Right lobe of liver (tissue), 6 donors: ENCODE measurements around the gene C2orf92. TPM values are rescaled to one million over a fixed set of nuclear protein-coding genes. Genes with fewer than 3 reads are reported as not detected.

Source experiments
- ATAC-seq, 4 donors: fragments of 200-7000 bp; cut with Tn5 transposase; one replicate each; pipeline ENCODE4 v1.9.1; 2020; ENCODE audit warnings: mild to moderate bottlenecking in 4 of 4, moderate library complexity in 4 of 4
- DNase-seq, 3 donors: peaks; one replicate each; pipeline ENCODE4 v3.0.0-alpha.2; 2020
- H3K27ac ChIP-seq, 3 donors: fragments of 200-600 bp; one replicate each; pipeline ENCODE4 v1.8.0; 2022
- H3K27me3 ChIP-seq, 2 donors: fragments of 200-600 bp; one replicate each; pipeline ENCODE4 v1.8.0; 2022
- H3K36me3 ChIP-seq, 4 donors: fragments of 200-600 bp; sonication (generic) in 1 of 4; one replicate each; pipeline versions ENCODE4 v1.5.1 to v1.8.0; 2017 to 2022; ENCODE audit warnings: control low read depth in 1 of 4
- H3K4me1 ChIP-seq, 4 donors: fragments of 200-600 bp; sonication (generic) in 1 of 4; one replicate each; pipeline versions ENCODE4 v1.5.1 to v1.8.0; 2017 to 2022; ENCODE audit warnings: control low read depth in 1 of 4
- H3K4me3 ChIP-seq, 3 donors: fragments of 200-600 bp; one replicate each; pipeline ENCODE4 v1.8.0; 2022
- H3K9me3 ChIP-seq, 4 donors: fragments of 200-600 bp; sonication (generic) in 1 of 4; one replicate each; pipeline versions ENCODE4 v1.5.1 to v1.8.0; 2017 to 2022; ENCODE audit warnings: control low read depth in 1 of 4
- CTCF ChIP-seq, 4 donors: fragments of 200-600 bp in 3 of 4; fragments of 450-650 bp in 1 of 4; IDR thresholded peaks; one replicate each; pipeline versions ENCODE4 v1.5.1 to v1.8.0; 2016 to 2022; ENCODE audit warnings: antibody characterized with exemption in 4 of 4, mild to moderate bottlenecking in 2 of 4
- POLR2A ChIP-seq: fragments of 450-650 bp; IDR thresholded peaks from one replicate; pipeline ENCODE4 v1.6.1; 2017; ENCODE audit warnings: antibody characterized with exemption, mild to moderate bottlenecking
- WGBS: methylation state at CpG from one replicate; pipeline ENCODE4 v1.1.6; 2018; ENCODE audit warnings: low coverage, low lambda C conversion rate; ENCODE audit not compliant: insufficient coverage; ENCODE audit errors: missing lambda C conversion rate; 5-methylcytosine and 5-hydroxymethylcytosine counted together
- intact Hi-C, 2 donors: fragments of 100-400 bp; cut with DNase I; formaldehyde crosslinking; loops; one replicate each; pipeline versions ENCODE4 v1.11.2 to v1.14.1; 2022
- total RNA-seq, 6 experiments: library from RNA; depleted of rRNA in 2 of 6; stranded (reverse); fragments of >200 nt in 2 of 6; fragmentation: NEBNext Ultra II Directional in 3 of 6; extraction: Animal tissue kit (Norgen Biotek cat#: 25700) in 3 of 6; gene quantifications; one replicate each; pipeline versions ENCODE4 v1.1.0 to v1.2.4, GENCODE V29; 2016 to 2023
- donor health status: DM: no; HTN: yes; CAD: no.
- donor health status: DM: no; HTN: no; CAD: no.
- donor health status: DM: no; HTN: no; CAD: no.
- donor health status: DM: no; HTN: yes; CAD: no.
- donor health status: DM: no; HTN: yes; CAD: no.

The C2orf92 gene
- total RNA-seq, 6 experiments from 2014 or later = 2.0 to 12.8 (median 4.4) TPM

GRCh38 chr2:97701851-97702465 lies 32.4 kb downstream of the C2orf92 start:
- 90% methylated on average over 5 of the region's 6 CpGs for WGBS
- TF ChIP-seq CTCF (IDR thresholded peaks at IDR 0.05) (no peak), POLR2A (no peak)
- H3K4me1 ChIP-seq = peaks cover 0 to 2% (median 0%) of the 10 kb centered on the region in 4 donors
- no peak overlapping the region for H3K27ac ChIP-seq
- DNase-seq (peak in 1 of 3 donors; percentile 7), ATAC-seq (no peak)
- no peaks in the 10 kb centered on the region for H3K27me3 ChIP-seq
- H3K4me3 ChIP-seq = no peak overlapping the region
- no peaks in the 10 kb centered on the region for H3K9me3 ChIP-seq
- no peaks in the 10 kb centered on the region for H3K36me3 ChIP-seq
- intact Hi-C loops = no loop called here

- H3K4me1 ChIP-seq = no peaks in the 10 kb centered on the region
- H3K27me3 ChIP-seq = no peaks in the 10 kb centered on the region
- intact Hi-C loops = no loop called here
- TF ChIP-seq POLR2A (no peak), CTCF (IDR thresholded peaks at IDR 0.05) (no peak)
- H3K36me3 ChIP-seq = no peaks in the 10 kb centered on the region
- ATAC-seq = no peak
- H3K9me3 ChIP-seq = no peaks in the 10 kb centered on the region
- DNase-seq = peak in 1 of 3 donors; percentile 15
- H3K27ac ChIP-seq = no peak overlapping the region
- 85% methylated on average over 13 of the region's 19 CpGs for WGBS
- no peak overlapping the region for H3K4me3 ChIP-seq
These were observed 33.4 kb downstream of the C2orf92 start for GRCh38 chr2:97702731-97703470.

- Histone ChIP-seq H3K27me3 (no peaks in the 10 kb centered on the region), H3K4me3 (no peak overlapping the region), H3K9me3 (no peaks in the 10 kb centered on the region), H3K36me3 (no peaks in the 10 kb centered on the region), H3K4me1 (no peaks in the 10 kb centered on the region), H3K27ac (no peak overlapping the region)
- TF ChIP-seq POLR2A (no peak), CTCF (IDR thresholded peaks at IDR 0.05) (no peak)
- intact Hi-C loops = no loop called here
- DNase-seq (no peak), ATAC-seq (no peak)
- WGBS = 56% methylated on average over 3 of the region's 3 CpGs
These were observed 34.2 kb downstream of the C2orf92 start for GRCh38 chr2:97703741-97704140.

- DNase-seq (peak in 1 of 3 donors; percentile 35), ATAC-seq (no peak)
- intact Hi-C loops = no loop called here
- TF ChIP-seq POLR2A (no peak), CTCF (IDR thresholded peaks at IDR 0.05) (no peak)
- 83% methylated on average over 3 of the region's 5 CpGs for WGBS
- Histone ChIP-seq H3K4me1 (no peaks in the 10 kb centered on the region), H3K9me3 (no peaks in the 10 kb centered on the region), H3K27me3 (no peaks in the 10 kb centered on the region), H3K36me3 (no peaks in the 10 kb centered on the region), H3K27ac (no peak overlapping the region), H3K4me3 (no peak overlapping the region)
These were observed 35.5 kb downstream of the C2orf92 start for GRCh38 chr2:97704989-97705388.
